CD4-positive, alpha-beta T cell treated with Interleukin-15 for 4 hours (primary cell): ENCODE data around the gene KCNH8.

Experiments used
- DNase-seq: peaks from one replicate; pipeline ENCODE4 v3.0.0-alpha.2; 2020; ENCODE audit warnings: low spot score

Gene KCNH8

GRCh38 chr3:19488939-19489338 lies 340.6 kb downstream of the KCNH8 start:
- DNase-seq, result no peak

DNA sequence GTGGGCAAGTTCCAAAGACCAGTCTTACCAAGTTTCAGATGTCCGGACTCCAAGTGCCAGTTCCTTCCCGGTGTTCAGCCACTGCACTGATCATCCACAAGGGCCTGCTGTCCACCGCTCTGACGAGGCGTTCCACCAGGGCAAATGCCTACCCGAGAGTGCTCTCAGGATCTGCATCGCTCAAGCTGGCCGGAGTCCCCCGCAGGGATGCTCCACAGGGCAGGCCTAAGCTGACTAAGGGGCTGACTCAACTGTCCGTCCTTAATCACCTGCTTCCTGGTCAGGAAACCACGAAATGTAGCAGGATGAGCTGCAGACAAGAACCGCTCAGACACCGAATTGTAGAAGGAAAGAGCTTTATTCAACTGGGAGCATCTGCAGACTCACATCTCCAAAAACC lies 341.6 kb downstream of the KCNH8 start:
- DNase-seq, result no peak

DNA sequence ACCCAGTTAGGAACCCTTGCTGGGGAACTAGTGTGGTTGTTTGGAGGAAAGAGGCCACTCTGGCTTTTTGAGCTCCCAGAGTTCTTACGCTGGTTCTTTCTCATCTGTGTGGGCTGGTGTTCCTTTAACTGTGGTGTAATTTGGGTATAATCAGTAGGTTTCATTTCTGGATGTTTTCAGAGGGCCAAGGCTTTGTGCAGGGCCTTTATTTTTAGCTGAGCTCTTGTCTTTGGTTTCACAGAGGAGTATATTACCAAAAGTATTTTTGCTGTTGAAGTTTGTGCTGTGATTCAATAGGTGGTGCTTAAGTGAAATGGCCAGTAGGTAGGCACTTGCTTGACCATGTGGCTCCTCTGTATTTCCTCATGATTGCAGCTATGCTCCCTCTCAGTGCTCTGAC lies 357.9 kb downstream of the KCNH8 start:
- DNase-seq, result no peak

DNA sequence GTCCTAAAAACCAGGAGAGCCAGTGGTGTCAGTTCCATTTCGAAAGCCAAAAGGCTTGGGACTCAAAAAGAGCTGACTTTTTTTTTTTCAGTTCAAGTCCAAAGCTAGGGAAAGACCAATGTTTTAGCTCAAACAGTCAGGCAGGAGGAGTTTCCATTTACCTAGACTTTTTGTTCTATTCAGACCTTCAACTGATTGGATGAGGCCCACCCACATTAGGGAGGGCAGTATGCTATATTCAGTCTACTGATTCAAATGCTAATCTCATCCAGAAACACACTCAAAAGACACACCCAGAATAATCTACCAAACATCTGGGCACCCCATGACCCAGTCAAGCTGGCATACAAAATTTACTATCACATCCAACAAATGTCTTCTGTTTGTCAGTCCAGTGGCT lies 374.0 kb downstream of the KCNH8 start:
- no peak for DNase-seq

GRCh38 chr3:19526071-19526470 lies 377.8 kb downstream of the KCNH8 start:
- DNase-seq, result no peak

DNA sequence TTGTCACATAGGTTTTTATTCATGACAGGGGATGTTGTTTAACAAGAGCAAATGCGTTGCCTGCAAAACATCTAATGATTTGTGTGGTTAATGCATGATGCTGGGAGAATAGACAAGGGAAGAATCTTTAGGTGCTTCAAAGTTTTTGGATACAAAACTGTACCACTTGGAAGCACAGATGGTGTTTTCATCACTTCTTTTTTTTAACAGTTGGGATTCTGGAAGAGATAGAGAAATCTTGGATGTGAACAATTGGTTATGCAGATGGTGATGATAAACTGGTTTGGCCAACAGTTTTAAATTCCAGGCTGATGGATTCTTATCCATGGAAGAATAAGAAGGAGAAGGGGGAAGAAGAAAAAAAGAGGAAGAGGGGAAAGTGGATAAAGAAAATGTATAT lies 379.4 kb downstream of the KCNH8 start:
- DNase-seq, result no peak

DNA sequence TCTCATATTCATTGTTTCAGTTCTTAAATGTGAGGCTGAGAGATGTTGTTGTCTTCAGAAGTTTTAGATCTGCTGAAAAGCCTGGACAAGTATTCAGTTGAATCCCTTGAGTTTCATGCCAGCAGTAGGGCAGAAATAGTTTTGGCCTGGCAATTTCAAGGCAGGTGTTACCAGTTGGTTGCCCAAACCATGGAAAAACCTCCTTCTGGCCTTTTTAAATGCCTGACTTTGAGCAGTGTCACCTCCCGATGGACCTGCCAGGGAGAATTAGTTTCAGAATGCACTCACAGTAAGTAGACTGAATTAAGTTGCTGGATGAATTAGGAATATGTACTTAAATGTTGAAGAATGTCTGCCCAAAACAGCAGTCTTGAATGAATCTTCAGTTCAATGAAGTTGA lies 383.1 kb downstream of the KCNH8 start:
- no peak for DNase-seq

DNA sequence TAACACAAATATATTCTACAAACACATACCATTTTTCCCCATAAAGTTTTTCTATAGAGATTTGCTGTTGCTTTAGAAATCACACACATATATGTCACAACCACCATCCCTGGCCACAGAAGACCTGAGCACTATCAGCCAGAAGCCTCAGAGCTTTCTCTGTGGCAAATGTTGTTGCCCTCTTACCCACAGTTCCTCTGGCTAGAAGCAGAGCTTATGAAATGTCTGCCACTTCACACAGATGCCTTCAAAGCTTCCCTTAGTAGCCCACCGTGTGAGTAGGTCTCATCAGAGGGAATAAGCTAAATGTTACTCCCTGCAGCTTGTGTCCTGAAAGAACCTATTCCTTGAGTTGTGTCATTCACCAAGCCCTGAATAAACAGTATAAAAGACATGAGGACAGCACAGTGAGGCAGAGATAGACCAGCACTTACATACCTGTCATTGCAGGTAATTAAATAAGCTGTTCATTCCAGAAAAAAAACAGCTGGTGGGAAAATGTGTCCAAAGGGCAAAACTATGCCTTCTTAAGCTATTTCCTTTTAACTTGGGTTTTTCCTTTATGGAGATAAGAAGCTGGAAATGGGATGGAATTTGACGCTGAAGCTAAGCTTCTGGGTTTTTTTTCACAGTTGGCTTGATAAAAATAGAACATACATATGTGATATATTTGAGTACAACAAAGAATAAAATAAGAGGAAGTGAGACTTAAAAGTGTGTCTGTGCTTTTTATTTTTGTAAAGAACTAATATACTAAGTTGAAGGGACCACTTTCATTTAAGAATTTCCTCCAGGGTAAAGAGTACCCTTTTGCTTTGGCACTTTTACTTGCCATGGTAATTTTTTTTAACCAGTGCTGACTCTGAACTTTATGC lies 391.4 kb downstream of the KCNH8 start:
- no peak for DNase-seq

GRCh38 chr3:19540464-19540863 lies 392.2 kb downstream of the KCNH8 start:
- DNase-seq, result no peak

- no peak for DNase-seq
These were observed 393.0 kb downstream of the KCNH8 start for GRCh38 chr3:19541284-19541683.

GRCh38 chr3:19543212-19543841 lies 395.0 kb downstream of the KCNH8 start:
- DNase-seq, result no peak

GRCh38 chr3:19547665-19548464 lies 399.6 kb downstream of the KCNH8 start:
- no peak for DNase-seq

- DNase-seq, result no peak
These were observed 411.6 kb downstream of the KCNH8 start for GRCh38 chr3:19559724-19560442.

DNA sequence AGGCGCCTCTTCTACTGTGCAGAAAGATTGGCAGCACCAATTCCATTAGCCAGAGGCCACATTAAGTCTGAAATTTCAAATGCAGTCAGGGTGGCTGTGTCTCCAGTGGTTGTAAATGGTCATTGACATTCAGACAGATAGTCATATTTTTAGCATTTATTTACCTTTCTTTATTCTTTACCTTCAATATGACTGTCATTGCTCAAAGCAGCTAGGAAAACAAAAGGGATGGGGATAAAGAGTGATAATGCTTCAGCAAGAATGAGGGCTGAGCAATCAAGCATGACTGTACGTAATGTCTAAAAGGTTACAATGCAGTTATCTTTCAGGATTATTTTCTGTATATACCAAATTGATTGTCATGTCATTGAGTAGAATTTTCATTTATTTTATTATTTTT lies 425.3 kb downstream of the KCNH8 start:
- DNase-seq, result no peak

- DNase-seq, result no peak
These were observed 426.0 kb downstream of the KCNH8 start for GRCh38 chr3:19574268-19574667.

GRCh38 chr3:19576343-19576742 lies 428.0 kb downstream of the KCNH8 start:
- DNase-seq, result no peak
